NCI-H748 treated with DMSO at 0.1 percent for 48 hours (cell line): Measurements from ENCODE around the gene LAGE3.

Experiments
- DNase-seq: peaks from one replicate; lab custom pipeline; 2025; lab: John Stamatoyannopoulos, UW

LAGE3 gene

DNA sequence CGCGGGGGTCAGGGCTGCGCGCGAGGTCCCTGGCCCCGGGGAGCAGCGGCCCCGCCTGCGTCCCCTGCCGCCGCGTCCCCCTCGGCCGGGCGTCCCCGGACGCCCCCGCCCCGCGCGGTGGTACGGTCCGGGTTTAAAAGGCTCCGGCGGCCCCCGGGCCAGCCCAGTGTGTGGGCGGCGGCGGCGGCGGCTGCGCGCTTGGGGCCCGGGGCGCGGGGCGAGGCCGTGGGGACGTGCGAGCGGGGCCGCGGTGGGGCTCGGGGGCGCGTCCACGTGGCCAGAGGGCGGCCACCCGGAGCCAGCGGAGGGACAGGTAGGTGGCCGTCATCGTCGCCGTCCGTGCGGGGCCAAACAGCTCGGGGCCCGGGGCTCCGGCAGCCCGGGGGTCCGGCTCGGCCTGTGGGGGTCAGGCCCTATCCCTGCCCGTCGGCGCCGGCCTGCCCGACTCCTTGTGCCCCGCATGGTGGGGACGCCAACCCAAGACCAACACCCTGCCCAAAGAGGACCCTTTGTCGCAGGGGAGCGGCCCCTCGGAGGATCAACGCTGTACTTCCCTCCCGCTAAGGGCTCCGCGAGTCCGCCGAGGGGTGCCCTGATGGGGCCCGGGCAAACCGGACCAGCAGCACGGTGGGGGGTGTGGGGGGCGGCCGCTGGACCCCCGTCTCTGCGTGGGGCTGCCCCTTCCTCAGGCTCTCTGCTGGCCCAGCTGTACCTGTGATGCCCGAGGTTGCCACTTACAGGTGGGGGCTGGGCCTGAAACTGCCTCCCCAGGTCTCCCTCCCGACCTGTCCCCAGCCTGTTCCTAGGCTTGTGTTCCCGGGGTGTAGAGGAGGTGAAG is 20.7 kb downstream of the LAGE3 start, which contains the start of gene PLXNA3:
TSS of gene PLXNA3 (plus strand) at position 166 of the 838 bp plus-strand sequence. CDS start 1,903 bp downstream, outside the sequence.
- DNase-seq: no peak

DNA sequence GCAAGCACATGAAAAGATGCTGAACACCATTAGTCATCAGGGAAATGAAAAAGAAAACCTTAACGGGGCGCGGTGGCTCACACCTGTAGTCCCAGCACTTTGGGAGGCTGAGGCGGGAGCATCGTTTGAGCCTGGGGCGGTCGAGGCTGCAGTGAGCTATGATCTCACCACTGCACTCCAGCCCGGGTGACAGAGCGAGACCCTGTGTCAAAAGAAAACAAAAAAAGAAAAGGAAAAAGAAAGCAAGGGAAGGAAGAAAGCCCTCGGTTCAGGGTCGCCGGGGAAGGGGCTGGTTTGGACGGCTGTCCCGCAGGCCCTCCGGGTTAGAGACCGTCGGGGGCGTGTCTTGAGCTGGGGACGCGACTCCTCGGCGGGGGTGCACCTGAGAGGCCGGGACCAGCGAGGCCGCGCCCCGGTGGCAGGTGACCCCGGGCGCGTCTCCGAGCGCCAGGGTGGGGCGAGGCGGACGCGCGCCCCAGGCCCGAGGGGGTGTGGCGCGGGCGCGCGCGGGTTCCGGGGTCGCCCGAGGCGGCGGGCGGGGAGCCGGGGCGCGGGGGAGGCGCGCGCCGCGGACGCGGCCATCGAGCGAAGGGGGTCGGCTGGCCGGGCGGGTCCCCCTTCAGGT is 21.5 kb downstream of the LAGE3 start:
- peak; percentile 20 for DNase-seq

DNA sequence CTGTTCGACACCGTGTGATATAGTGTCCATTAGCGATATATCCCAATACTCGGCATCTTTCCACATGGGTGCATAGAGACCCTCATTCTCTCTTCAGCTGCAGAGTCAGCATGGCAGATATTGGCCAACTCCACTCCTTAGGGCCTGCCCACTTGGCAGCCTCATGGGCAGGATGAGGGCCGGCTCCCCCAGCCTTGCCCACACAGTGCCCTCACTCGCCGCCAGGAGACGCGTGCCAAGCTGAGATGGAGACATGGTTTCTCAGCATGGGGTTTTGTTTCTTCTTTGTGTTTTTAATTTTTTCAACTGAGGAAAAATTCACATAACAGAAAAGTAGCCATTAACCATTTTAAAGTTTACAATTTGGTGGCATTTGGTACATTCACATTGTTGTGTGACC is 26.3 kb downstream of the LAGE3 start:
- DNase-seq: no peak

DNA sequence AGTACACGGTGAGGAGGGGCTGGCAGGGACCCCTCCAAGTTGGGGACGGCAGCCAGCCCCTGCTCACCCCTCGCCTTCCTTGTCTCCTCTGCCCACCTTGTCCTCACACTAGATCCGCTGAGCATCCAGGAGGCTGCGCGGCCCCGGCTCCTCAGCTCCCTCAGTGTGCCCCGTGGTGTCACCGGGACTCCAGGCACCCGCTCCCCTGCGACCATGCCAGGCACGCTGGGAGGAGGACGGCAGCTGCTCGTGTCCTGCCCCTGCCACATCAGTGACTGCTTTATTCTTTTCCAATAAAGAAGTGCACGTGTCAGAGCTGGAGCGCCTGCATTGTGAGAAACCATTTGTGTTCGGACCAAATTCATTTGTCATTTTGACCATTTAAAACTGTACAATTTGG is 28.8 kb downstream of the LAGE3 start:
- DNase-seq: no peak

DNA sequence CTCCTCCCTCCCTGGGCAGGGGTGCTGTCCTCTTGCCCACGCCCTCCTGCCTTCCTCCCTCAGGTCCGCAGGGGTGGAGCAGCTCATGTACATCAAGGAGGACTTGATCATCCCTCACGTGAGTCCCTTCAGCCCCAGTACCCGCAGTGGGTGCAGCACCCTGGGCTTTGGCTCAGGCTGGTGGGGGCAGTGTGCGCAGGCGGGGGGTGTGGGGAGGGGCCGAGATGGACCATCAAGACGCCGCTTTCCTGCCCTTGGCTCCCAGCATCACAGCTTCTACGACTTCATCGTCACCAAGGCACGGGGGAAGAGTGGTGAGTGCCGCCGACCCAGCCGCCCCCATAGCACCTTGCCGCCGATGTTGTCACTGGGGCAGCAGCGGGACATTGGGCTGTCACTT is 29.5 kb downstream of the LAGE3 start:
- no peak for DNase-seq

DNA sequence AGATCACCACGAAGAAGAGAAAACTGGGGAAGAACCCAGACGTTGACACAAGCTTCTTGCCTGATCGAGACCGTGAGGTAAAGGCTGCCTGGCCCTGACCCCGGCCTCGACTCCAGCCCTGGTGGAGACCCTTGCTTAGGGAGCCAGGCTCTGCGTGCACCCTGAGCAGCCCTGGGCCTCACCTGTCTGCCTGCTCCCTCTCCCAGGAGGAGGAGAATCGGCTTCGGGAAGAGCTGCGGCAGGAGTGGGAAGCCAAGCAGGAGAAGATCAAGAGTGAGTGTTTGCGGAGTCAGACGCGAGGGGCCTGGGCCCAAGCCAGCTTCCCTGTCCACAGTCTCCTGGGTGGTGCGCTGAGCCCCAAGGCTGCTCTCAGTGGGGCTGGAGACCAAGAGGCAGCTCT is 30.6 kb downstream of the LAGE3 start:
- no peak for DNase-seq

DNA sequence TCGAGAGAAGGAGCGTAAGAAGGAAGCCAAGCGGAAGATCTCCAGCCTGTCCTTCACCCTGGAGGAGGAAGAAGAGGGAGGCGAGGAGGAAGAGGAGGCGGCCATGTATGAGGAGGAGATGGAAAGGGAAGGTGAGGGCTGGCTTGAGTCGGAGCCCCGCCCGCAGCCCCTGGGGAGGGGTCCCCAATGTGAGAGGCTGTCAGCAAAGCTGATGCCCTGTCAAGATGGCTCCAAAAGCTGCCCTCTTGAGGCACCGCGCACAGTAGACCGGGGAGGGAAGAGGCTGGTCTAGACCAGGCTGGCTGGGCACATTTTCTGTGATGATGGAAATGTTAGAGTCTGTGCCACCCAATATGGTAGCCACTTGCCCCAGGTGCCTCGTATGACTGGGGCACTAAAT is 32.7 kb downstream of the LAGE3 start:
- no peak for DNase-seq

DNA sequence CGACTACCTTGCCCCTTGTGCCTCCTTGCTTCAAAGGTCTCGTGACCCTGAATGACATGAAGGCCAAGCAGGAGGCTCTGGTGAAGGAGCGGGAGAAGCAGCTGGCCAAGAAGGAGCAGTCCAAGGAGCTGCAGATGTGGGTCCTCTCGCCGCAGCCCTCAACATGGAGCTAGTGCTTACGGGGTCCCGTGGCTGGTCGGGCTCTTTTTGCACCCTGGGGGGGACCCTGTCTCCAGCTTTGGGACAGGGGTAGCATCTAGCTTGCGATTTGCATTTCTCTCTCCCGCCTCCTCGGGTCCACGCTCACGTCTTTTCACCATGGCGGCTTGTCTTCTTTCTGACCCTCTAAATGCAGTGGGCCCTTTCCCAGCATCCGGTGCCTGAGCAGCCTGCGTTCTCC is 33.3 kb downstream of the LAGE3 start:
- DNase-seq: no peak

DNA sequence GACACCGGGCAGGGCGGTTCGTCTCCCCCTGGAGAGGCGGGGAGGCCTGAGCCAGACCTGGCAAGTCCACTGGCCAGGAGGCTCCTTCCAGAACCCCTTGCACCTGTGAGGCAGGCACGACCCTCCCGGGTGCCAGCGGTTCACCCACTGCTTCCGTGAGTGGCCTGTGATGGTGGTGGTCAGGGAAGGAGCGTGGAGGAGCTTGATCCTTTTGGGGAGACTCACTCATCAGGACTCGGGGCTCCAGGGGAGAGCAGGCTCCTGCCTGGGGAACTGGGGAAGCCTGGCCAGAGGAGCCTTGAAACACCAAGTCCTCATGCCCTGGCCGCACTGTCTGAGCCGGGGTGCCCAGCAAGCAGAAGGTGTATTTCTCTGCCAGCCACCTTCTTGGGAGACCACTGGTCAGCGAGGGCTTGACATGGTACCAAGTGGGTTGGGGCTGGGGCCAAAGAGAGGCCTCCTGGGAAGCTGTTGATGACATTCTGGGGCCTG is 34.3 kb downstream of the LAGE3 start:
- no peak for DNase-seq

DNA sequence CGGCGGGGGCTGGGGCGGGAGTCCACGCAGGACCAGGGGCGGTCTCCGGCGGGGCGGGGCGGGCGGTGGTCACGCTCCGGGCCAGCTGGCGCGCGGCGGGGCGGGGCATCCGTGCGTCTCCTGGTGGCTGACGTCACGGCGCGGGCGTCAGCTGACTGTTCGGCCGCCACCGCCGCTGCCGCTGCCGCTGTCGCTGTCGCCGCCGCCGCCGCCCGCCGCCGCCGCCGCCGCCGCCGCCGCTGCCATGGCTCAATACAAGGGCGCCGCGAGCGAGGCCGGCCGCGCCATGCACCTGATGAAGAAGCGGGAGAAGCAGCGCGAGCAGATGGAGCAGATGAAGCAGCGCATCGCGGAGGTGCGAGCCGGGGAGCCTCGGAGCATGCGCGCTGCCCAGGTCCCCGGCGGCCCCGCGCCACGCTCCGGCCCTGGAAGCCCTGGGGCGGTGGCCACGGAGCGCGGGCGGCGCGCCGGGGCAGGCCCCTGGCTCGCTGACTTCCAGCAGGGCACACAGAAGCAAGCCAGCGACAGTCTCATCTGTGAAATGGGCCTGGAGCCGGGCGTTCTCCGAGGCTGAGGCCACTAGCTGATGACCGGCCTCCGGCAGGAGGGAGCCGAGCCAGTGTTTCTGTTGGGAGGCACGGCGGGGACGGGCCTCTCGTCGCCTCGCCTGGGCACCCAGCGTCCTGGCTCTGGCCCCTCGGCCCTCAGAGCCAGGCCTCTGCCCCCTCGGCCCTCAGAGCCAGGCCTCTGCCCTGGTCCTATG is 34.9 kb downstream of the LAGE3 start, which contains the start of gene FAM50A:
TSS of gene FAM50A (plus strand) at position 150 of the 763 bp plus-strand sequence. CDS start at position 245, 95 bp downstream.
- peak; percentile 4 for DNase-seq

DNA sequence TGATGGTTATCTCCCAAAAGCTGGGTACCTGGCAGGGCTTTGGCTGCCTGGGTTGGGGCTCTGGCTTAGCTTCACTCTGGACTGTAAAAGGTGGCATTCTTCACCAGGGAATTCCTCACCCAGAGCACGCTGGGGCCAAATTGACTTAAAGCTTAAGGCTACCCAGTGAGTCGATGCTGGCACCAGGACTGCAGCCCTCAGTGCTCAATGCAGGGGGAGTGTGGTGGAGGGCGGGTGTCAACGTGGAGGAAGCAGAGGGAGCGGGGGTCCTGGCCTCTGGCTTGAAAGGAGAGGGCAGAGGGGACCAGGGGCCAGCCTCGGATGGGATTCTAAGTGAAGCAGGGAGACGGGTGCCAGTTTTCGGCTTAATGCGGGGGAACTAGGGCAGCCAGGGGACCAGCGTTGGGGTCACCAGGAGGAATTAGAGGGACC is 35.6 kb downstream of the LAGE3 start:
- no peak for DNase-seq

DNA sequence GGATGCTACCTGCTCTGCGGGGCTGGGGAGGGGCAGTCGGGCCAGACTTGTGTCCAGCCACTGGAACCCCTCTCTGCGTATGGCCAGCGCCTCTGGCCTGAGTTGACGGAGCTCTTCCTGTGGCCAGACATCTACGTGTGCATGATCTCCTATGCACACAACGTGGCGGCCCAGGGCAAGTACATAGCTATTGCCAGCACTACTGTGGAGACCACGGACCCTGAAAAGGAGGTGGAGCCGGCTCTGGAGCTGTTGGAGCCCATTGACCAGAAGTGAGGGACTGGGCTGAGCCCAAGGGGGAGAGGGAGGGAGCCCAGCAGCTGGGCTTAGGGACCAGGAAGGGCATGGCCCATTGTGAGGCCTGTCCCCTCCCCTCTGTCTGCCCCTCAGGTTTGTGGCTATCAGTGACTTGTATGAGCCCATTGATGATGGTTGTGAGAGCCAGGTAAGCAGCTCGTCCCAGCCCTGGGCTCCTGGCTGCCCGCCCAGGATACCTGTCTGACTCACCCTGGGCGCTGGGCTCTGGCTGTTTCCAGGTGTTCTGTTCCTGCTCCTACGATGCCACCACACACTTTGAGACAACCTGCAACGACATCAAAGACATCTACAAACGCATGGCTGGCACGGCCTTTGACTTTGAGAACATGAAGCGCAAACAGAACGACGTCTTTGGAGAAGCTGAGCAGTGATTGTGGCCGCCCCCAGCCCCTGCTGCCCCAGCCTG is 36.9 kb downstream of the LAGE3 start:
- DNase-seq: no peak

DNA sequence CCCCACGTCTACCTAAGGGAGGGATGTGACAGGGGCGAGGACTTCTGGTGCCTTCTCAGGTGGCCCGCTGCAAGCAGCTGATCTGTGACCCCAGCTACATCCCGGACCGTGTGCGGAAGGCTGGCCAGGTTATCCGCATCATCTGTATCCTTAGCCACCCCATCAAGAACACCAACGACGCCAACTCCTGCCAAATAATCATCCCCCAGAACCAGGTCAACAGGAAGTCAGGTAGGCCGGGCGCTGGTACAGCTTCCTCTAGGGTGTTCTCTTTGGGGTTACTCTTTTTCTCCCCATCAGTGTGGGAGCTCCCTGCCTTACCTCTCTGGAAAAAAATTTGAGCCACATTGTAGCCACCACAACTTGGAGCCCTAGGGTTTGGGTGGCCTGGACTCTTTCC is 37.5 kb downstream of the LAGE3 start:
- no peak for DNase-seq

DNA sequence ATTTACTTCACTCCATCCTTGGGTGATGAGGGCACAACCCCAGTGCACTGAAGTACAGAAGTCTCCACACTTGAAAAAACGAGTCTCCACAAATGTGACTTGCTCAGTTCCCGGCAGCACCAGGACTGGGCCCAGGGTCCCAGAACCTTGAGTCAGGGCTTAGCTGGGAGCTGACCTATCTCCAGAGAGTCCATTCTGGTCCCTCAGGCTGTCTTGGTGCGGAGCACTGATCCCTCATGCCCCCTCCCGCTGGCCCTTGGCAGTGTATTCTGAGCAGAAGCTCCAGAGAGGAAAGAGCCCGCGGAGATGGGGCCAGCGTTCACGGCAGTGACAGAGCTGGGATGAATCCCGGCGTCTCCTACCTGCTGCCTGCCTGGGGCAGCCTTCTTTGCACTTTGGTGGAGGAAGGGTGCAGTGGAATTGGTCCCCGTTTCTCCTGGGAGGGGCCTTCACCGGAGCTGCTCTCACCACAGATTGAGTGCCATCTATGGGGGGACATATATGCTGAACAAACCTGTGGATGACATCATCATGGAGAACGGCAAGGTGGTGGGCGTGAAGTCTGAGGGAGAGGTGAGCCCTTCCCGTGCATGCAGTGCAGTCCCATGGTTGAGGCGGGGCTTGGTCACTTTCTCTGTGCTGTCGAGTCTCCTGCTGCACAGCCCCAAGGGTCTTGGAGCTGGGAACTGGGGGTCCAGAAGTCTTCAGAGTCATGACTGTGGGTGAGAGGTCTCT is 38.3 kb downstream of the LAGE3 start:
- no peak for DNase-seq

DNA sequence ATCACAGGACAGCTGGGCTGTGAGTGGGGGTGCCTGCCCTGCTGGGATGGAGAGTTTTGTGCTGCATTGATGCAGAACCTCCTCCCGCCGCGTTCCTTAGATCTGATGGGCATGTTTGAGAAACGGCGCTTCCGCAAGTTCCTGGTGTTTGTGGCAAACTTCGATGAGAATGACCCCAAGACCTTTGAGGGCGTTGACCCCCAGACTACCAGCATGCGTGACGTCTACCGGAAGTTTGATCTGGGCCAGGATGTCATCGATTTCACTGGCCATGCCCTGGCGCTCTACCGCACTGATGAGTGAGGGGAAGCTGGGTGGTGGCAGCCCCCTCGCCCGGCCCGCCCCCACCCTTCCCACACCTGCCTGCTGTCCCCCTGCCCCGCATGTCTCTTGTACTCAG is 39.2 kb downstream of the LAGE3 start:
- no peak for DNase-seq

DNA sequence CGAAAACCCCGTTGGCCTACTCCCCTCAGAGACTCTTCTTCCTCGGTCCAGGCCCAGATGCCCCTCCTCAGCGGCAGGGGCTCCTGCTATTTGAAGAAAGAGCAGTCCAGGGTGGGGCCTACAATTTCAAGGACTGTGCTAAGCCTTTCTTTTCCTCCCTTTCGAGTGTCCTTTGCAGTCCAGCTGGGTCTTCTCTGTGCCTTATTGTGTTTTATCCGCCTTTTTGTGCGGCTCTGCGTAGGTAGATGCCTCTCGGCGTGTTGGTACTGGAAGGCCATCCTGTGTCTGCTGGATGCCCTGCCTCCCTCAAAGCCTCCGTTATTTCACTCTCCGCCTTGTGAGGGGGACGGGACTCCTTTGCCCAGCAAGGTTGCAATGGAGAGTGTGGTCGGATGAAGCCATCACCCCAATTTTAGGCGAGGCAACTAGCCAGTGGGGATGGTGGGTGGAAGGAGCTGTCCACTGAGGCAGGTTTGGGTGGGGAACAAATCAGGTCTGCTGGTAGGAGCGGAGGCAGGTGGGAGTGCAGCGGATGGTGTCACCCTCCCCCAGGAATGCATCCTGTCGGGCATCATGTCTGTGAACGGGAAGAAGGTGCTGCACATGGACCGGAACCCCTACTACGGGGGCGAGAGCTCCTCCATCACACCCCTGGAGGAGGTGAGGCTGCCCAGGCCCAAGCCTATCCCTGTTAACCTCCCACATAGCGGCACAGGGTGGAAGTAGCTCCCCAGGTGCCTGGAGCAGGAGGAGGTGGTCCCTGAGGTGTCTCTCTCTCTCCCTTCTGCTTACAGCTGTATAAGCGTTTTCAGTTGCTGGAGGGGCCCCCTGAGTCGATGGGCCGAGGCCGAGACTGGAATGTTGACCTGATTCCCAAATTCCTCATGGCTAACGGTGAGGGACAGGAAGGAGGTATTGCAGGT is 40.8 kb downstream of the LAGE3 start:
- DNase-seq: no peak

DNA sequence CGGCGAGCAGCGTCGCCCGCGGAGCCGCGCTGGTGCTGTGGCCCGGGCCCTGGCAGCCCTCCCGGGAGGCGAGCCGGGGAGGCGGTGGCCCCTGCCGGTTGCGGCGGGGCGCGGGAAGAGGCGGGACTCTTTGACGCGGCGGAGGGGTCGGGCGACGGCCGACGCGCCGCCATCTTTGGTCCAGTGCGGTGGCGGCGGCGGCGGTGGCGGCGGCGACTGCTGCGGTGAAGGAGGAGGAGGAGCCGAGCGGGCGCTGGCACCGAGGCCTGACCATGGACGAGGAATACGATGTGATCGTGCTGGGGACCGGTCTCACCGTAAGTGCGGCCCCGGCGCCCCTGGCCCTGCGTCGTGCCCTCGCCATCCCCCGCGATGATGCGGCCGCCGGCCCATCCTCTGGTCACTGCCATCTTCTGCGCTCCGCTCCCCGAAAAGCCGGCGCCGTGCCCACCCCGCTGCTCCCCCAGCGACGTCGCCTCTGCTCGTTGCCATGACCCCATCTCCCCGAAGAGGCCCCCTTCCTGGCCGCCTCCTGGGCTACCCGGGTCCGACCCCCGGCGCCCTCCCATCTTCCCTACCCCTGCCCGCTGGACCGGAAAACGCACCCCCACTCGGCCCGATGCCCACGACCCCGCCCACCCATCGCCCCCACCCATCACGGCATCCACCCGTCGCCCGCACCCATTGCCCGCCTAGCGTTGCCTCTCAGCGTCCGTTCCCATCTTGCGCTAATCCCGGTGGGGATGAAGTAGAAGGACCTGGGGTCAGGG is 41.9 kb downstream of the LAGE3 start, which contains the start of gene GDI1:
TSS of gene GDI1 (plus strand) at position 172 of the 770 bp plus-strand sequence. CDS start at position 273, 101 bp downstream.
- peak; percentile 4 for DNase-seq

DNA sequence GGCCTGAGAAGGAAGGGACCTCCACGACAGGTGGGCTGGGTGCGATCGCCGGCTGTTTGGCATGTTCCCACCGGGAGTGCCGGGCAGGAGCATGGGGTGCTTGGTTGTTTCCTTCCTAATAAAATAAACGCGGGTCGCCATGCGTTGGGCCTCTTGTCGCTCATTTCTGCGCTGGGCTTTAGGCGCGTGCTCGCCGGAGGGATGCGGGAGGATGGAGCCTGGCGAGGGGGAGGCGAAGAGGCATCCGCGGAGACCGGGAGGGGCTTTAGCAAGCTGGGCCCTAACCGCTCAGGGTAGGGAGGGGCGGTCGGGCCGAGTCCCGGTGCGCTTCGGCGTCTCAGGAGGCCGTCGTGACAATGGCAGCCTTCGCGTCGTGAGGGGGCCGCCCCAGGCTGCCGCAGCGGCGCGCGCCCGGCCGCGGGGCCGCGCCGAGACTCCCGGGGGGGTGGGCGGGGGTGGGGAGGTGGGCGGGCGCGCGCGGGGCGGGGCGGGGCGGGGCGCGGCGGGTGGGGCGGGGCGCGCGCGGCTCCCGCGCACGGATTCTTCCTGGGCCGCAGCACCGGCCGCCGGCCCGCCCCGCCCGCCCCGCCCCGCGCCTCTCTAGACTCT is 42.6 kb downstream of the LAGE3 start:
- peak; percentile 43 for DNase-seq
